Parathyroid adenoma (tissue), 2 donors: ENCODE measurements around the gene EXTL2.

Source experiments
- H2AFZ ChIP-seq: fragments of 300-600 bp; sonication (generic); one replicate; pipeline ENCODE4 v1.7.0; 2017; ENCODE audit warnings: antibody characterized with exemption, mild to moderate bottlenecking
- H3K27ac ChIP-seq: fragments of 300-600 bp; sonication (generic); one replicate; pipeline ENCODE4 v1.7.0; 2017
- H3K27me3 ChIP-seq: fragments of 300-600 bp; sonication (generic); one replicate; pipeline ENCODE4 v1.7.0; 2017; ENCODE audit warnings: low read length; ENCODE audit not compliant: control insufficient read depth, insufficient read depth
- H3K36me3 ChIP-seq: fragments of 300-600 bp; sonication (generic); one replicate; pipeline ENCODE4 v1.7.0; 2017; ENCODE audit warnings: low read length; ENCODE audit not compliant: control insufficient read depth, insufficient read depth
- H3K4me1 ChIP-seq: fragments of 300-600 bp; sonication (generic); one replicate; pipeline ENCODE4 v1.7.0; 2017; ENCODE audit warnings: control low read depth
- H3K4me2 ChIP-seq: fragments of 300-600 bp; sonication (generic); one replicate; pipeline ENCODE4 v1.7.0; 2017; ENCODE audit warnings: low read length
- H3K4me3 ChIP-seq: fragments of 300-600 bp; sonication (generic); one replicate; pipeline ENCODE4 v1.7.0; 2017; ENCODE audit warnings: low read depth, low read length
- H3K79me2 ChIP-seq: fragments of 300-600 bp; sonication (generic); one replicate; pipeline ENCODE4 v1.7.0; 2017; ENCODE audit warnings: control low read depth
- H3K9ac ChIP-seq: fragments of 300-600 bp; sonication (generic); one replicate; pipeline ENCODE4 v1.7.0; 2017; ENCODE audit warnings: mild to moderate bottlenecking
- H3K9me3 ChIP-seq: fragments of 300-600 bp; sonication (generic); one replicate; pipeline ENCODE4 v1.7.0; 2017; ENCODE audit warnings: low read length; ENCODE audit not compliant: control insufficient read depth
- CTCF ChIP-seq: fragments of 300-600 bp; sonication (generic); IDR thresholded peaks from one replicate; pipeline ENCODE4 v1.7.0; 2017; ENCODE audit warnings: antibody characterized with exemption, mild to moderate bottlenecking
- donor health status: primary hyperparathyroidism.

EXTL2 gene

DNA sequence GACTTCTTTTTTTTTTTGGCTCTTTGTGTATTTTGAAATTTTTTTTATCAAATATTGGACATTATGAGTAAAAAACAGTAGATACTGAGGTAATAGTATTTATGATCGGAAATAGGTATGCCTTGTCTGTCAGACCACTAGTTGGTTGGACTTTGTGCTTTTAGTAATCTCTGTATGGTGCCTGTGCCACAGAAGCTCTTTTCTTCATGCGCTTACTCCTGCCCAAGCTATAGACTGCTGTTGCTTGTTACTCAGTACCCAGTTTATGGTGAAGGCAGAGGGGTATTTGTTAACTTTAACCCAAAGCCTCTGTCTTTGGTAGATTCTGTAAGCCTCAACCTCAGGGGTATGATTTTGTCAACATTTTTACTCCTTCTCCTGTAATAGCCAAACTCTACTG, 9.9 kb upstream of the EXTL2 start:
- Histone ChIP-seq H3K79me2 (no peaks in the 10 kb centered on the region), H3K9ac (no peak overlapping the region), H2AFZ (no peak overlapping the region), H3K4me1 (no peaks in the 10 kb centered on the region), H3K27me3 (no peaks in the 10 kb centered on the region), H3K9me3 (no peaks in the 10 kb centered on the region), H3K36me3 (no peaks in the 10 kb centered on the region), H3K4me2 (no peak overlapping the region), H3K4me3 (no peak overlapping the region), H3K27ac (no peak overlapping the region)
- no peak for TF ChIP-seq CTCF

- no peak overlapping the region for H3K4me3 ChIP-seq
- no peak overlapping the region for H3K9ac ChIP-seq
- no peak overlapping the region for H2AFZ ChIP-seq
- H3K4me2 ChIP-seq = no peak overlapping the region
- no peaks in the 10 kb centered on the region for H3K4me1 ChIP-seq
- H3K27ac ChIP-seq = no peak overlapping the region
- no peaks in the 10 kb centered on the region for H3K9me3 ChIP-seq
- H3K36me3 ChIP-seq = no peaks in the 10 kb centered on the region
- TF ChIP-seq CTCF = no peak
- no peaks in the 10 kb centered on the region for H3K27me3 ChIP-seq
- no peaks in the 10 kb centered on the region for H3K79me2 ChIP-seq
Observed at GRCh38 chr1:100903777-100904176, 9.1 kb upstream of the EXTL2 start.

- Histone ChIP-seq H3K36me3 (no peaks in the 10 kb centered on the region), H3K9me3 (no peaks in the 10 kb centered on the region), H3K4me3 (no peak overlapping the region), H3K9ac (no peak overlapping the region), H3K27me3 (no peaks in the 10 kb centered on the region), H3K4me1 (no peaks in the 10 kb centered on the region), H3K27ac (no peak overlapping the region), H3K4me2 (no peak overlapping the region), H3K79me2 (no peaks in the 10 kb centered on the region), H2AFZ (no peak overlapping the region)
- TF ChIP-seq CTCF = no peak
Observed at GRCh38 chr1:100902365-100902764, 7.7 kb upstream of the EXTL2 start.

GRCh38 chr1:100896481-100896982, 1.9 kb upstream of the EXTL2 start:
- no peaks in the 10 kb centered on the region for H3K4me1 ChIP-seq
- no peaks in the 10 kb centered on the region for H3K79me2 ChIP-seq
- peak overlapping the region; percentile 50 for H3K9ac ChIP-seq
- no peak for TF ChIP-seq CTCF
- peak overlapping the region; percentile 96 for H3K27ac ChIP-seq
- H3K9me3 ChIP-seq = no peaks in the 10 kb centered on the region
- no peaks in the 10 kb centered on the region for H3K36me3 ChIP-seq
- peak overlapping the region; percentile 84 for H3K4me3 ChIP-seq
- H3K27me3 ChIP-seq = no peaks in the 10 kb centered on the region
- H2AFZ ChIP-seq = peak overlapping the region; percentile 95
- peak overlapping the region; percentile 98 for H3K4me2 ChIP-seq
